NCI-H2227 treated with DMSO at 0.1 percent for 48 hours (cell line): ENCODE data around the gene FRMD4B.
"Not testable (repeated sequence)": the region's sequence is repeated elsewhere in the genome, so short reads cannot be mapped to it uniquely, and the experiment has no call there.

ENCODE experiments used
- DNase-seq: peaks from one replicate; lab custom pipeline; 2025; lab: John Stamatoyannopoulos, UW

FRMD4B gene

DNA sequence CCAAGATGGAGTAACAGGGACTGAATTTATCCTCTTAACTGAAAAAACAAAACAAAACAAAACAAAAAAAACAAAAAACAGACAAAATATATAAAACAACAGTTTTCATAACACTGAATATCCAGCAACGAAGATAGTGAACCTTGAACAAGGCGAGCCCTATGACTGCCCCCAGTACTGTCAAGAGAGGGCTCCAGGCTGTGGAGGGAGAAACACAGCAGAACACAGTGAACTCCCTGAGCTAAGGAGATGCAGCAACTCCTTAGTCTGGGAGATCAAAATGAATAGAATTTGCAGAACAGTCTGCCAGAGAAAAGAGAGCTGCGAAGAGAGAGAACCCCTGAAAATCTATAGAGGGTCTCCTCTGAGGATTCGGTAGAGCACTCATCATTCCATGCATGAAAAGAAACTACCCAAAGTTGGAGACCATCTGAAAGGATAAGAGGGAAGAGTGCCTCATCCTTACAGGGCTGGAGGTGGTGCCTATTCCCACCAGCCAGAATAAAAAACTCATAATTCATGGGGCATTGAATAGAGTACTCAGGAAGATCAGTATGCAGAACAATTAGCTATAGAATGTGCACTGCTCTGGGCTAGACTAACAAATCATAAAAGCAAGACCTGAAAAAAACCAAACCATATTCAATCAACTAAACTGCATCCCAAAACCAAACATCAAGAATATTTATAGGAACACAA lies 101.8 kb downstream of the FRMD4B start:
- DNase-seq: no peak

DNA sequence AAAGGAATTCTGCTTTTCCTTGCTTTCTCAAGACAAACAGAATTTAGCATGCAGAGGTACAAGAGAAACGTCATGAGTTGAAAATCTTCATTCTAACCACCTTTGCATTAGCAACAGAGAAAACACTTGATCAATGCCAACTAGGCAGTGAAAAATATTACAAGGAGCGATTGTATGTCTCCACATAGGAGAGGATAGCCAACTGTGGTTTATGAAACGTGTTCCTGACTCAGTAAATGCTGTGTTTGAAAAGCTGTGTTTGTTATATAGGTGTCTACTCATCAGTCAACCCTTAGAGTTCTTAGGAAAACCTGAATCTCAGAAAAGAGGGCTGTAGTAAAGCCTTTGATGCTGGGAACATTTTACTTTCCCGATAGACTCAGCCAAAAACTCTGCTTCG lies 102.4 kb downstream of the FRMD4B start:
- DNase-seq: no peak

GRCh38 chr3:69282181-69282580 lies 103.7 kb downstream of the FRMD4B start:
- DNase-seq: no peak

GRCh38 chr3:69277403-69277802 lies 108.5 kb downstream of the FRMD4B start:
- DNase-seq: not testable (repeated sequence)

DNA sequence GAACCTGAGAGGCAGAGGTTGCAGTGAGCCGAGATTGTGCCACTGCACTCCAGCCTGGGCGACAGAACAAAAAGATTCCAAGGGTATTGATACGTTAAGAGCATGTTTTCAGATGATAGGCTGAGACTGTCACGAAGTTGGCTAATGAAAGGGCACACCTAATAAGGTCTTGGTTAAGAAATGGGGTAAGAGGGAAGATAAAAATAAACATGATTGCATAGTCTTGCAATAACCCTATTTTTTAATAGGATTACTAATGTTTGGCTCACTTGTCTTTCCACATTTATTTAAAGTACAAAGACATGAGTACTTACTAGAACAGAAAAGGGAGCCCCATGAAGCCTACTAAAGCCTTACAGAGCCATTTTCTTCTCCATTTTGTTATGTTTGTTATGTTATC lies 109.0 kb downstream of the FRMD4B start:
- DNase-seq: no peak

DNA sequence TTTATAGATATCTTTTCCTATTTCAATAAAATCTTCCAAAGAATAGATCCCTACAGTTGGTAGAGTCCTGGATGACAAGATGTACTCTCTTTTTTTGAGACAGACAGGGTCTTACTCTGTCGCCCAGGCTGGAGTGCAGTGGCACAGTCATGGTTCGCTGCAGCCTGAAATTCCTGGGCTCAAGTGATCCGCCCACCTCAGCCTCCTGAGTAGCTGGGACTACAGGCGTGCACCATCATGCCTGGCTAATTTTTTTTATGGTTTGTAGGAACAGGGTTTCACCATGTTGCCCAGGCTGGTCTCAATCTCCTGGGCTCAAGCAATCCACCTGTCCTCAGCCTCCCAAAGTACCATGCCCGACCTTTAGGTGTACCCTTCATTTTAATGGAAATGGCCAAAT lies 109.7 kb downstream of the FRMD4B start:
- not testable (repeated sequence) for DNase-seq

GRCh38 chr3:69273896-69274295 lies 112.0 kb downstream of the FRMD4B start:
- DNase-seq: no peak

DNA sequence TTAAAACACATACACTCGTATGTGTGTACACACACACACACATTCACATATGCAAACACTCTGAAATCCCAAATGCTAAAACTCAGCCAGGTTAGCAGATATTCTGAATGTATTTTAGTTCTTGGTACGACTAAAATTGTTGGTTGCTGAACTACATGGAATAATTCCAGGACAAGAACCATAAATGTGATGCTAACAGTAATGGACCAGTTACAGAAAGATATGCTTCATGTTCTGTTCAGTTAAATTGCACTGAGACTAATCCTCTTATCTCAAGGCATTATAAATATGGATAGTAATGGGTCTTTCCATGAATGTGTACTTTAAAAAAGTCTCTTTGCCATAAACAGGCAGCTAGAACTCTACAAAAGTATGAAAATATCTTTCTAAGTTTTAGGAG lies 113.3 kb downstream of the FRMD4B start:
- DNase-seq: no peak

- DNase-seq: no peak
Measured at GRCh38 chr3:69271098-69271497, 114.8 kb downstream of the FRMD4B start.

- DNase-seq: no peak
Measured at GRCh38 chr3:69266585-69266984, 119.3 kb downstream of the FRMD4B start.

- not testable (repeated sequence) for DNase-seq
Measured at GRCh38 chr3:69266071-69266470, 119.8 kb downstream of the FRMD4B start.

DNA sequence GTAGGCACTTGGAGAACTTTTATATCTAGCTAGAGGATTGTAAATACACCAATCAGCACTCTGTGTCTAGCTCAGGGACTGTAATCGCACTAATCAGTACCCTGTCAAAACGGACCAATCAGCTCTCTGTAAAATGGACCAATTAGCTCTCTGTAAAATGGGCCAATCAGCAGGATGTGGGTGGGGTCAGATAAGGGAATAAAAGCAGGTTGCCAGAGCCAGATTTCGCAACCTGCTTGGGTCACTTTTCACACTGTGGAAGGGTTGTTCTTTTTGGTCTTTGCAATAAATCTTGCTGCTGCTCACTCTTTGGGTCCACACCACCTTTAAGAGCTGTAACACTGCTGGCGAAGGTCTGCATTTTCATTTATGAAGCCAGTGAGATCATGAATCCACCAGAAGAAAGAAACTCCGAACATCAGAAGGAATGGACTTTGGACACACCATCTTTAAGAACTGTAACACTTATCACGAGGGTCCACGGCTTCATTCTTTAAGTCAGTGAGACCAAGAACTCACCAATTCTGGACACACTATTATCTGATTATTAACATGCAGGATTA lies 125.0 kb downstream of the FRMD4B start:
- not testable (repeated sequence) for DNase-seq

DNA sequence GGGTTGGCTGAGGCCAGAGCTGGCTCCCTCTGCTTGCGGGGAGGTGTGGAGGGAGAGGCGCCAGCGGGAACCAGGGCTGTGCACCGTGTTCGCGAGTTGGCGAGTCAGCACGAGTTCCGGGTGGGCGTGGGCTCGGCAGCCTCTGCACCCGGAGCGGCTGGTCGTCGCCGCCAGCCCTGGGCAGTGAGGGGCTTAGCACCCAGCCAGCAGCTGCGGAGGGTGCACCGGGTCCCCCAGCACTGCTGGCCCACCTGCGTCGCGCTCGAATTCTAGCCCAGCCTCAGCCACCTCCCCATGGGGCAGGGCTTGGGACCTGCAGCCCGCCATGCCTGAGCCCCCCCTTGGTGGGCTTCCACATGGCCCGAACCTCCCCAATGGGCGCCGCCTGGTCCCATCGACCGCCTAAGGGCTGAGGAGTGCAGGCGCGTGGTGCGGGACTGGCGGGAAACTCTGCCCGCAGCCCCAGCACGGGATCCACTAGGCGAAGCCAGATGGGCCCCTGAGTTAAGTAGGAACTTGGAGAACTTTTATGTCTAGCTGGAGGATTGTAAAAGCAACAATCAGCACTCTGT lies 125.6 kb downstream of the FRMD4B start:
- no peak for DNase-seq

DNA sequence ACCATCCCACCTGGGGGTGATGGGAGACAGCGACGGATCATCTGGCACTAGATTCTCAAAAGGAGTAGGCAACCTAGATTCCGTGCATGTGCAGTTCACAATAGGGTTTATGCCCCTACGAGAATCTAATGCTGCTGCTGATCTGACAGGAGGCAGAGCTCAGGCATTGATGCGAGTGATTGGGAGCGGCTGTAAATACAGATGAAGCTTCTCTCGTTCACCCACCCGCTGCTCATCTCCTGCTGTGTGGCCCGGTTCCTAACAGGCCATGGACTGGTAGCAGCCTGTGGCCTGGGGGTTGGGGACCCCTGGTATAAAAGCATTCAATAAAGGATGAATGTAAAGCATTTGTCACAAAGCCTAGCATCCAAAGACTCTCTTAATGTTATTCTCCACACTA lies 126.8 kb downstream of the FRMD4B start:
- DNase-seq: no peak

GRCh38 chr3:69255928-69256327 lies 130.0 kb downstream of the FRMD4B start:
- no peak for DNase-seq

DNA sequence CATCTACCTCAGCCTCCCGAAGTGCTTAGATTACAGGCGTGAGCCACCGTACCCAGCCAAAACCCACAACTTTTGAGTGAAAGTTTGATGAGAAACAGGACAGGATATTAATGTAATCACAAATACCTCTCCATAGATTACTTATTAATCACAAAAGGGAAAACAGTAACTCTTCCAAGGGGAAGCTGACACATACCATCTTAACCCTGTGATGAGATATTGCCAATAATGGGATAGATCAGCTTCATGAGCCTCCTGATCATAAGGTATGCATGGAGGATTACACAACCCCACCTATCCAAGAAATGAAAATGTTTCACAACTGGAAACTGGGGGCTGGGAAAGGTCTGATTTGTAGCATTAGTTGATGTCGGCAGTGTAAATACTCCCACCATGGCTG lies 131.5 kb downstream of the FRMD4B start:
- DNase-seq: no peak

GRCh38 chr3:69252631-69253030 lies 133.3 kb downstream of the FRMD4B start:
- no peak for DNase-seq

DNA sequence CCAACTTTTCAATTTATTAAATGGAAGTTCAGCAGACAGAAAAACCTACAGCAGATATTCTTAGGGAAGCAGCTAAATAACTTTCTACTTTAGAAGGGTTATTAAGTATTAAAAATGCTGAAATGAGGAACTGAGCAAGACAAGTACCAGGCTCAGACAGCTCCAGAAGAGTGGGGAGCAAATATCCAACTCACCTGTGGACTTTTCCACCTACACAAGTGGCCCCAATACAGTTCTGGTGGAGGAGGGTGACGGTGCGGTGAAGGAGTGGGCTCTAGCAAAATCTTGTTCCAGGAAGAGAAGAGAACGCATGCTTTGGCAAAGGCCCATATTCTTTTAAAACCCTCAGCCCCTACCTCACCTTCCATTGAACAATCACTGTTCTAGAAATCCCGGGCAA lies 133.7 kb downstream of the FRMD4B start:
- no peak for DNase-seq

DNA sequence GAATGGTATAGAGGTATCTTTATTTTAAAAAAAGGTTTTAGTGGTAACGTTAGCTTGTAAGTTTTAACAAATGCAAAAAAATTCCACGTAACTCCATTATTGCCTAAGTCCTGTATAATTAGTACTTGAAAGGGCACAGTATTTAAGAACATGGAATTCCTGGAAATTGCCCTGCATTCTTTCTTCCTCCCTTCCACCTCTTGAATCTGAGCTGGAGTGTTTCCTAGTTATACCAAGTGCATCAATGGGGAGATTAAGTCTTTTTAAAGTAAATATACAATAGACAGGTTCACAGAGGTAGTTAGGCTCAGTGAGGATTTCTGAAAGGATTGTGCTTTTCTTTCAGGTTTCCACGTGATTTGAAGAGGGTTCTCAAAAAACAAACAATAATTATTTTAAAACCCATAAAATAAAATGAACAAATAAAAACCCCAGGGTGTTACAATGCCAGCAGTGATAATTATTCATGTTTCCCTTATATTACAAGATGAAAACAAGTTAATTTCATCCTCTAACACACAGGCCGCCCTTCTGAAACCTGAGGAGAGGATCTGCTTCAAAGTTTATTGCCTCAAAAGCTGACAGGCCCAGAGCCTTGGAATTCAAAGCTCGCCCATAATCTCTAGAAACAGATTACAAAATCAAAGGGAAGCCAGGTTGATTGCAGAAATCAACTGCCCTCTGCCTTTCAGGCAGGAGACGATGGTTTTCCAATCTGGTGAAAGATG lies 134.6 kb downstream of the FRMD4B start:
- no peak for DNase-seq

- no peak for DNase-seq
Measured at GRCh38 chr3:69250014-69250413, 135.9 kb downstream of the FRMD4B start.

DNA sequence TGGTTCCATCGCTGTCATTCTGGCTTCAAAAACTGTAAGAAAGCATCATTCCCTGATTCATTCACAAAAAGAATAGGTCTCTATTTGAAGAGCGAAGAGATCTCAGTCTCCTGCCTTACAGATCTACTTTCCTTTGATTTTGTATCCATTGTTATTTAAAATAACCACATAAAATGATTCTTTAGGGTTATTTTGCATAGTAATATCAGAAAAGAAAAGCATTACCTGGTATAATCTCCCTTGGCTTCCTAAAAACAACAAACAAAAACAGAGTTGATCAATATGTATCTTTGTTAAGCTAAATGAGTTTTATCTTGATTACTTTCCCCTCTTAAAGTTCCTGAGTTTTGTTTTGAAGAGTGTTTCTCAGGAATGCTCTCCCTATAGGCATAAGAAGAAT lies 136.9 kb downstream of the FRMD4B start:
- no peak for DNase-seq

DNA sequence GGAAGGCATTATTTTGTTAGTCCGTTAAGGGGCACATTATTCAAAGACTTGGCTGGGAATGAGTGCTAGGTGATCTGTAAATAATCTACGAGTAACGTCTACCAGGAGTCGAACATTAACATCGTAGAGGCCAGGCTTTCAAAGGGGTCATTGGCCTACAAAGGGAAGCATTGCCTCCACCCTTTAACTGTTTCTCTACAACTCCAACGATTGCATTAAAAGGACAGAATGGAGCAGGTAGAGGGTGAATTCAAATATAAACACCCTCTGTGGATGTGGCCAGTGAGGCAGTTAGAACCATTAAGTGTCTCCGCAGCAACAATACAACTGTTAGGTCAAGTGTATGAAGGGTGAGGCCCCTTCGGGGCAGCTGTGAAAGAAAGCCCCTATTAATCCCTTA lies 137.5 kb downstream of the FRMD4B start:
- no peak for DNase-seq

DNA sequence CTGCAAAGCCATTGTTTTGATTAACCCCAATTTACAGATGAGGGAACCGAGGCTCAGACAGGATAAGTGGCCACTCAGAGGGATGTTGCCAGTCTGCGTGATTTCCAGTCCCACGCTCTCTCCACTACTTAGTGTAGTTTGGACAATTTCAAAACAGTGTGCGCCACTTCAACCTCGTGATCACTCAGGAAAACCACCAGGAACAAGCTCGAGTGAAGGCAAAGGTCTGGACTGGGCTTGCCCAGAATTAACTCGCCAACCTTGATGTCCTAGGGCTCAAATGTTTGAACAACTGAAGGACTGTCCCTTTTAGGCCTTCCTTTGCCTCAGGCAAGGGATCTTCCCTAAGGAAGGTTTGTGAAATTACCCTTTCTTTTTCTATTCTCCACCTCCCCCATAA lies 139.3 kb downstream of the FRMD4B start:
- no peak for DNase-seq
